HG03060 (cell line): ENCODE measurements around the gene XPNPEP1.

Experiments
- ATAC-seq: cut with Tn5 transposase; IDR thresholded peaks from one replicate; pipeline ENCODE4 v1.9.1; 2021; ENCODE audit warnings: low read depth, moderate number of reproducible peaks; ENCODE audit not compliant: unreplicated experiment

XPNPEP1 gene

DNA sequence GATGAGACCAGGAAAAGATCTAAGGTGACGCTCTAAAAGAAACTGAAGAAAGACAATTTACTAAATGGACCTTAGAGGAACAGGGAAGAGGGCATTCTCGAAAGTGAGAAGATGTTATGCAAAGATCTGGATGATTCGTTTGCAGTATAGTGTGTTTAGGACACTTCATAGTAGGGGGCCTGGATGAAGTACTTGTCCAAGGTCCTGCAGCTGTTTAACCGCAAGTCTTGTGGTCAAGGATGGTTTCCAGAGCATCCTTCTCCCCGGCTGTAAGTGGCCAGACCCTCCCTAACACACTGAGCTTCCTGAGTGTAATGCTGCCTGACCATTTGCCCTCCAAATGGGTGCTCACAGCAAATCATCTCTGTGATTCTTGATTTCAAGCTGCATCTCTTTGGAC is 101.6 kb downstream of the XPNPEP1 start:
- no peak for ATAC-seq

- ATAC-seq, result no peak
These were observed 102.5 kb downstream of the XPNPEP1 start for GRCh38 chr10:109820620-109821405.

GRCh38 chr10:109819807-109820206 is 103.5 kb downstream of the XPNPEP1 start:
- ATAC-seq, result no peak
